ENCODE data around the gene CEACAM3.
"Not testable (repeated sequence)": the region's sequence is repeated elsewhere in the genome, so short reads cannot be mapped to it uniquely, and the experiment has no call there.

Gene CEACAM3

DNA sequence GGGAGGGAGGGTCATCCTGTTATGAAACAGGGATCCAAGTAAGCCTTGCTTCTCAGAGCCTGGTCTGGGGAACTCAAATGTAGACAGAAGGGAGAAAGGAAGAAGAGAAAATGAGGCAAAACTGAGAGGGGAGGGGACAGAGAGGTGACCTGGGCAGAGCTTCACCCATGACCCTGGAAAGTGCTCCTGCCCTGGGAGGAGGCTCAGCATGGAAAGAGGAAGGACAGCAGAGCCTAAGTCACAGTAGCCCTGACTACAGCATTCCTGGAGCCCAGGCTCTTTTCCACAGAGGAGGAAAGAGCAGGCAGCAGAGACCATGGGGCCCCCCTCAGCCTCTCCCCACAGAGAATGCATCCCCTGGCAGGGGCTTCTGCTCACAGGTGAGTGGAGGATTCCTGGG, at the start of gene CEACAM3:
Gene CEACAM3 (plus strand): TSS at position 226 of the 400 bp plus-strand sequence. CDS start 91 bp downstream, at position 317.
- Histone ChIP-seq H3K27me3 (ENCODE audit: control insufficient read depth, insufficient read depth, low read length) (peaks cover 4% of the 10 kb centered on the region), H3K4me1 (ENCODE audit: control insufficient read depth, insufficient read depth, low read length) (peaks cover 2% of the 10 kb centered on the region), H3K4me3 (ENCODE audit: low read depth, low read length) (no peak within 1 kb of the TSS), H3K36me3 (ENCODE audit: control insufficient read depth, insufficient read depth, low read length) (no peaks in the 10 kb centered on the region), H3K9ac (ENCODE audit: low read depth, low read length) (no peak within 1 kb of the TSS), H3K9me3 (ENCODE audit: control insufficient read depth, insufficient read depth, low read length) (no peaks in the 10 kb centered on the region)

DNA sequence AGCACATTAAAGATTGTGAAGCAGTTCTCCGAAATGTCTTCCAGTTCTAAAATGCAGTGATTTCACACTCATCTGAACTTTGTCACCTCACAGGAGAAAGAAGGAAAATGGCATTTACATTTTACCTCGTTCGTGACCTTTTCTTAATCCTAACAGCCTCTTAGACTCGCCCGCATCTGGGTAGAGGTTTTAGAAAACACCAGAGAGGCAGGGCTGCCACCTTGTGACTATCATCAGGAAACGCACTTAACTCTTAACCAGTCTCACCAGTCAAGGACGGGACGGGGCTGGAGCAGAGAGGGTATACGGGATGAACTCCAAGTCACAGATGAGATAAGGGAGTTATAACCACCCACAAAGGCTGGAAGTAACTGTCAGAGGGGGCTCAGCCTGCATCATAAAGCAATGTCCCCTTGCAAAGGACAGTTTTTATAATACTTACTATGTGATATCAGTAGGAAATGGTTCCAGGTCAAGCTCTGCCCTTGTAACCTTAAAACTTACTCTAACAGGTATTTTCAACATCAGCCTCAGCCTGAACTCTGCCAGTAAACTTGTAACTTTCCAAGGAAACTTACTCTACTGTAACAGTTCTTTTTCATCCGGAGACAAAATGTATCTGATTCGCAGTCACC, 49.7 kb upstream of the CEACAM3 start:
- no peaks in the 10 kb centered on the region for H3K4me1 ChIP-seq (ENCODE audit: control insufficient read depth, insufficient read depth, low read length)
- H3K9ac ChIP-seq (ENCODE audit: low read depth, low read length), result no peak overlapping the region
- no peak overlapping the region for H3K4me3 ChIP-seq (ENCODE audit: low read depth, low read length)
- no peaks in the 10 kb centered on the region for H3K36me3 ChIP-seq (ENCODE audit: control insufficient read depth, insufficient read depth, low read length)
- H3K9me3 ChIP-seq (ENCODE audit: control insufficient read depth, insufficient read depth, low read length), result no peaks in the 10 kb centered on the region
- H3K27me3 ChIP-seq (ENCODE audit: control insufficient read depth, insufficient read depth, low read length), result peaks cover 21% of the 10 kb centered on the region

DNA sequence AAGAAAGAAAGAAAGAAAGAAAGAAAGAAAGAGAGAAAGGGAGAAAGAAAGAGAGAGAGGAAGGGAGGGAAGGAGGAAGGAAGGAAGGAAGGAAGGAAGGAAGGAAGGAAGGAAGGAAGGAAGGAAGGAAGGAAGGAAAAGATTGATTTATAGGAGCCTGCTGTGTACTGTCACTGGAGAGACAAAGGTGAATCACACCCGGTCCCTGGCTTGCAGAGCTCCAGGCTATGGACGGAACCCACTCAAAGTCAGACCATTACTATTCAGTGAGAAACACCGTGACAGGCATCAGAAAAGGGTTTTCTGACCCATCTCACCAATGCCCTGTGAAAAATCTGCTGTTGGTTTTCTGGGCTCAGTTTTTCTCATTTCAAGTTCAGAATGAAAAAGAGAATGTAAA, 48.4 kb upstream of the CEACAM3 start:
- H3K9ac ChIP-seq (ENCODE audit: low read depth, low read length), result no peak overlapping the region
- no peaks in the 10 kb centered on the region for H3K9me3 ChIP-seq (ENCODE audit: control insufficient read depth, insufficient read depth, low read length)
- H3K27me3 ChIP-seq (ENCODE audit: control insufficient read depth, insufficient read depth, low read length), result peaks cover 21% of the 10 kb centered on the region
- no peaks in the 10 kb centered on the region for H3K36me3 ChIP-seq (ENCODE audit: control insufficient read depth, insufficient read depth, low read length)
- no peak overlapping the region for H3K4me3 ChIP-seq (ENCODE audit: low read depth, low read length)
- H3K4me1 ChIP-seq (ENCODE audit: control insufficient read depth, insufficient read depth, low read length), result no peaks in the 10 kb centered on the region

DNA sequence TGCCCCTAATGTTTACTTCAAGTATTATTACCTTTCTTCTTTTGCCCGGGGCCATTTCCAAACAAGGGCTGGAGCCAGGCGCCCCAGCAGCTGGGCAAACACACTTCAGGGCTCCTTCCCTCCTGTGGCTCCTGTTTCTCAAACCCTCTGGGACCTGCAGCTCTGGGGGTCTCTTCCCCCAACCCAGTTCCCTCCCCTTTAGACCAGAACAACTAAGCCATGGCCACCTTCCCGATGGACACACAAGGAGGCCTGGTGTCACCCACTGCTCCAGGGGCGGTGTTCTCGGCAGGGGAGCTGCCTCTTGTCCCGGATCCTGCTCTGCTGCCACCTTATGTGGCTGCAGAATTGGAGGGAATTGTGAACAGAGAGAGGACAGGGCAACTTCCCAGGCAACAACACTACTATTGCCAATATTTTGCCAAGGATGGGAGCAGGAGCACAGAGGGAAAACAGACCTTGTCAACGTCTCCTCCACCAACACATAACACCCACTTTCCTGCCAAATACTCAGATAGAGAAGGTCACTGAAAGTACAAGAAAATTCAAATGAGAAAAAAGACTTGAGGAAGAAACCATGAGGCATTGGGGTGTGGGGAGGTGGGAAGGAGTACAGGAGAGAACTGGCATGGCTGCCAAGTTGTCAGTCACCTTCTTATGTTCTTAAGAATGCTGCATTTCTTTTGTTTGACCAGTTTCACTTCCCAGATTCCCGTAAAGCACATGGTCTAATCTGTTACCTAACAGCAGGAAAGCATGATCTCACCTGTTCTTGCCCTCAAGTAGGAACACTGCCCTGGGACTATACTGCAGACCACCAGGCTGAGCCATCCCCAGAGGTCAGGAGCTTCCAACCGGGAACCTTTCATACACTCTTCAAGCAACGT, 45.9 kb upstream of the CEACAM3 start:
- not testable (repeated sequence) for H3K4me3 ChIP-seq (ENCODE audit: low read depth, low read length); H3K36me3 ChIP-seq (ENCODE audit: control insufficient read depth, insufficient read depth, low read length); H3K9me3 ChIP-seq (ENCODE audit: control insufficient read depth, insufficient read depth, low read length); H3K9ac ChIP-seq (ENCODE audit: low read depth, low read length); H3K4me1 ChIP-seq (ENCODE audit: control insufficient read depth, insufficient read depth, low read length)
- peaks cover 21% of the 10 kb centered on the region for H3K27me3 ChIP-seq (ENCODE audit: control insufficient read depth, insufficient read depth, low read length)

DNA sequence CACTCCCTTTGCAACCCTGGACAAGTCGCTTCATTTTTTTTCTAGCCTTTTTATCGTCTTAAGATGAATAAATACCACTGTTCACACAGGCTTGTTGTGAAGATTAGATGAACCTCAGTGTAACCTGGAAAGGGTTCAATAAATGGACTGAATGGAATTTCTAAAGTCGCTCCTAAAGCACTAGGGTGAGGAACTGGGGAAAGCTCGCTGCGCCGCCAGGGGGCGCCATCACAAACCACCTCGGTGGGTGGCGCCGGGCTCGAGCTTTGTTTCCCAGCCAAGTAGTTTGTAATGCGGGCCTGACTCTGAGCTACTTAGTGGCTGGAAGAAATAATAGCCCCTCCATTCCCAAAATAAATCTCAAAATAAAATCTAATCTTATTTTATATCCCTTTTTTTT, 43.2 kb upstream of the CEACAM3 start:
- Histone ChIP-seq H3K4me3 (ENCODE audit: low read depth, low read length) (no peak overlapping the region), H3K27me3 (ENCODE audit: control insufficient read depth, insufficient read depth, low read length) (peaks cover 2% of the 10 kb centered on the region), H3K36me3 (ENCODE audit: control insufficient read depth, insufficient read depth, low read length) (no peaks in the 10 kb centered on the region), H3K9ac (ENCODE audit: low read depth, low read length) (no peak overlapping the region), H3K4me1 (ENCODE audit: control insufficient read depth, insufficient read depth, low read length) (no peaks in the 10 kb centered on the region), H3K9me3 (ENCODE audit: control insufficient read depth, insufficient read depth, low read length) (no peaks in the 10 kb centered on the region)

DNA sequence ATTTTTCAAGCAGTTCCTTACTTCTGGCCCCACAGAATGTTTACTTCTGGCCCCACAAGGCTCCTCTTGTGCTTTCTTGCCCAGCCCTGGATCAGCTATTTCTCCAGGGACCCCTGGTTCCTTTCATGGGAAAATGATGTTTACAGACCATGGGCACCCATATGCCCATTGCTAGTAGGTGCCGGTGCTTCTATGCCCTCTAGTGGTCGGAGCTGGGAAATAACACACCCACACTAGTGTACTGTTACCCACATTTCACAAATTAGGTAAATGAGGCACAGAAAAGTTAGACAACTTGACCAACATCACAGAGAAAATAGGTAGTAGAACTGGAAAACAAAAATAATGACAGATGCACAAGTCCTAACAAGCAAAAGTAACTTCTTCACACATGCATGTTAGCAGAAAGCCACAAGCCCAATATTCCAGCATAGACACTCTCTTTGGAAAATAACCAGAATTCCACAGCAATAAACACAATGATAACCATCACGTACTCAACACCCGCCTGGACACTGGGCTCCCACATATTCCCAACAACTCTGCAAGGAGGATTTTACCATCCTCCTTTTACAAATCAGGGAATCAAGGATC, 42.4 kb upstream of the CEACAM3 start:
- H3K9ac ChIP-seq (ENCODE audit: low read depth, low read length), result no peak overlapping the region
- no peaks in the 10 kb centered on the region for H3K9me3 ChIP-seq (ENCODE audit: control insufficient read depth, insufficient read depth, low read length)
- no peaks in the 10 kb centered on the region for H3K36me3 ChIP-seq (ENCODE audit: control insufficient read depth, insufficient read depth, low read length)
- no peaks in the 10 kb centered on the region for H3K27me3 ChIP-seq (ENCODE audit: control insufficient read depth, insufficient read depth, low read length)
- no peak overlapping the region for H3K4me3 ChIP-seq (ENCODE audit: low read depth, low read length)
- H3K4me1 ChIP-seq (ENCODE audit: control insufficient read depth, insufficient read depth, low read length), result no peaks in the 10 kb centered on the region

DNA sequence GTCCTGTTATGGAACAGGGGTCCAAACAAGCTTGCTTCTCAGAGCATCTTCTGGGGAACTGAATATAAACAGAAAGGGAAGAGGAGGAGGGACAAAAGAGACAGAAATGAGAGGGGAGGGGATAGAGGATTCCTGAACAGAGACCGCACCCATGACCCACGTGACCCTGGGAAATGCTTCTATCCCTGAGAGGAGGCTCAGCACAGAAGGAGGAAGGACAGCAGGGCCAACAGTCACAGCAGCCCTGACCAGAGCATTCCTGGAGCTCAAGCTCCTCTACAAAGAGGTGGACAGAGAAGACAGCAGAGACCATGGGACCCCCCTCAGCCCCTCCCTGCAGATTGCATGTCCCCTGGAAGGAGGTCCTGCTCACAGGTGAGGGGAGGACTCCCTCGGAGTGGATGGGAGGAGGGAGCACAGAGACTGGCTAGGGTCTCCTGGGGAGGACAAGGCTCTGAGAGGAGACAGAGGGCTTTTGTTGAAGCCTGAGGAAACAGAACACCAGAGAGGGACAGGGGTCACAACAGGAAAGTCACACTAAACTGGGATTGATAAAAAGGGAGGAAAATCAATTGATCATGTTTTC, 41.0 kb upstream of the CEACAM3 start, which contains the start of gene CEACAM6:
Gene CEACAM6 (plus strand): TSS at position 203 of the 586 bp plus-strand sequence. CDS start 109 bp downstream, at position 312.
- H3K4me1 ChIP-seq (ENCODE audit: control insufficient read depth, insufficient read depth, low read length), result no peaks in the 10 kb centered on the region
- H3K4me3 ChIP-seq (ENCODE audit: low read depth, low read length), result no peak within 1 kb of the TSS
- H3K9ac ChIP-seq (ENCODE audit: low read depth, low read length), result no peak within 1 kb of the TSS
- no peaks in the 10 kb centered on the region for H3K36me3 ChIP-seq (ENCODE audit: control insufficient read depth, insufficient read depth, low read length)
- no peaks in the 10 kb centered on the region for H3K27me3 ChIP-seq (ENCODE audit: control insufficient read depth, insufficient read depth, low read length)
- H3K9me3 ChIP-seq (ENCODE audit: control insufficient read depth, insufficient read depth, low read length), result no peaks in the 10 kb centered on the region

DNA sequence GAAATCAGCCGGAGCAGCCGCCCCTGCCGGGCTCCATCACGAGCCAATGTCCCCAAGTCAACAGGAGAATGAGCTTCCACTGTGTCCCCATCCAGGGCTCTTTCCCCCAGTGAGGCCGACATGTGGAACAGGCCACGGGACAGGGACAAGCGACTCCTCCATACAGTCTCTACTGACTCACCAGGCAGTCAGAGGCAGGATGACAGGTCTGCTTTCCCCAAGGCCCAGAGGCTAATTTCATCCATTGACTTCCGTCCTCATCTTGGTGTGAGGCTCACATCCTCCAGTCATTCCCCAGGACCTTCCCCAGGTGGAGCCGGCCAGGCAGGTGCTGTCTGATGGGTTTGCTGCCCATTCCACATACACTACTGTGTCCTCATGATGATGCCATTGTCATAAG, 37.5 kb upstream of the CEACAM3 start:
- no peaks in the 10 kb centered on the region for H3K9me3 ChIP-seq (ENCODE audit: control insufficient read depth, insufficient read depth, low read length)
- H3K27me3 ChIP-seq (ENCODE audit: control insufficient read depth, insufficient read depth, low read length), result peaks cover 11% of the 10 kb centered on the region
- H3K4me3 ChIP-seq (ENCODE audit: low read depth, low read length), result no peak overlapping the region
- H3K4me1 ChIP-seq (ENCODE audit: control insufficient read depth, insufficient read depth, low read length), result no peaks in the 10 kb centered on the region
- no peak overlapping the region for H3K9ac ChIP-seq (ENCODE audit: low read depth, low read length)
- H3K36me3 ChIP-seq (ENCODE audit: control insufficient read depth, insufficient read depth, low read length), result no peaks in the 10 kb centered on the region

DNA sequence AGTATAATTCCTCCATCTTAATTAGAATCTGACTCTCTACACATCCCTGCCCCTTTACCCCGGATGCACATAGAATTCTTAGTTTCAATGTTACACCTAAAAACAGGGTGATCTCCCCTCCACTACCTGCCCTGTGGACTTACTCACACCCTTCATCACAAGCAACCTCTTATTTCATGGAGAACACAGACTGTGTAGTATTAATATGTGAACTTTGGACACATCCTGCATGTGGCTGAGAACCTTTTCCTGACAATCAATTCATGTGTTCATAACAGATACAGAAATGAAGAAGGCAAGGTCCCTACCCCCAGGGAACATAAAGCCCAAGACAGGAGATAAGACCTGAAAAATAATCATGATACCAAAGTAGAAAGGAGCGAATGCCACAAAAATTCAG, 29.3 kb upstream of the CEACAM3 start:
- Histone ChIP-seq H3K27me3 (ENCODE audit: control insufficient read depth, insufficient read depth, low read length) (peaks cover 6% of the 10 kb centered on the region), H3K4me1 (ENCODE audit: control insufficient read depth, insufficient read depth, low read length) (no peaks in the 10 kb centered on the region), H3K36me3 (ENCODE audit: control insufficient read depth, insufficient read depth, low read length) (no peaks in the 10 kb centered on the region), H3K4me3 (ENCODE audit: low read depth, low read length) (no peak overlapping the region), H3K9ac (ENCODE audit: low read depth, low read length) (no peak overlapping the region), H3K9me3 (ENCODE audit: control insufficient read depth, insufficient read depth, low read length) (no peaks in the 10 kb centered on the region)

DNA sequence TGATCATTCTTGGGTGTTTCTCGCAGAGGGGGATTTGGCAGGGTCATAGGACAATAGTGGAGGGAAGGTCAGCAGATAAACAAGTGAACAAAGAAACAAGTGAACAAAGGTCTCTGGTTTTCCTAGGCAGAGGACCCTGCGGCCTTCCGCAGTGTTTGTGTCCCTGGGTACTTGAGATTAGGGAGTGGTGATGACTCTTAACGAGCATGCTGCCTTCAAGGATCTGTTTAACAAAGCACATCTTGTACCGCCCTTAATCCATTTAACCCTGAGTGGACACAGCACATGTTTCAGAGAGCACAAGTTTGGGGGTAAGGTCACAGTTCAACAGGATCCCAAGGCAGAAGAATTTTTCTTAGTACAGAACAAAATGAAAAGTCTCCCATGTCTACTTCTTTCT, 28.3 kb upstream of the CEACAM3 start:
- H3K4me3 ChIP-seq (ENCODE audit: low read depth, low read length); H3K9ac ChIP-seq (ENCODE audit: low read depth, low read length); H3K4me1 ChIP-seq (ENCODE audit: control insufficient read depth, insufficient read depth, low read length); H3K36me3 ChIP-seq (ENCODE audit: control insufficient read depth, insufficient read depth, low read length); H3K9me3 ChIP-seq (ENCODE audit: control insufficient read depth, insufficient read depth, low read length); H3K27me3 ChIP-seq (ENCODE audit: control insufficient read depth, insufficient read depth, low read length): not testable (repeated sequence)

DNA sequence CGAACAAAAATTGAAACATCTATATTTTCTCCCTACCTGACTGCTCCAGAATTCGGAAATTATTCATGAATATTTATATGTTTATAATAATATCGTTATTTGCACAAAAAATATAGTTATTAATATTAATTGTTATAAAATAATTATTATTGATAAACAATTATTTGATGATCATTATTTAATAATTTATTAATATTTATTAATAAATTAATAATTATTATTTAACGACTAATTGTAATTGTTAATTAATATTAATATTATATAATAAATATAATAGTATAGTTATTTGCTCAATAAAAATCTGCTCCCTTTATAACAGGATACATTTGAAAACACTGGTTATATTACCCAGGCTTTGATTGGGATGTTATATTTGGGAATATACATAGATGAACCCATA, 26.8 kb upstream of the CEACAM3 start:
- no peaks in the 10 kb centered on the region for H3K27me3 ChIP-seq (ENCODE audit: control insufficient read depth, insufficient read depth, low read length)
- no peaks in the 10 kb centered on the region for H3K9me3 ChIP-seq (ENCODE audit: control insufficient read depth, insufficient read depth, low read length)
- H3K36me3 ChIP-seq (ENCODE audit: control insufficient read depth, insufficient read depth, low read length), result no peaks in the 10 kb centered on the region
- H3K4me1 ChIP-seq (ENCODE audit: control insufficient read depth, insufficient read depth, low read length), result no peaks in the 10 kb centered on the region
- no peak overlapping the region for H3K9ac ChIP-seq (ENCODE audit: low read depth, low read length)
- H3K4me3 ChIP-seq (ENCODE audit: low read depth, low read length), result no peak overlapping the region
